ENCODE results near the gene VWF. TPM values are rescaled to one million over a fixed set of nuclear protein-coding genes. Genes with fewer than 3 reads are reported as not detected.

Gene VWF
- total RNA-seq, 1 donor from 2014 or later = not detected

DNA sequence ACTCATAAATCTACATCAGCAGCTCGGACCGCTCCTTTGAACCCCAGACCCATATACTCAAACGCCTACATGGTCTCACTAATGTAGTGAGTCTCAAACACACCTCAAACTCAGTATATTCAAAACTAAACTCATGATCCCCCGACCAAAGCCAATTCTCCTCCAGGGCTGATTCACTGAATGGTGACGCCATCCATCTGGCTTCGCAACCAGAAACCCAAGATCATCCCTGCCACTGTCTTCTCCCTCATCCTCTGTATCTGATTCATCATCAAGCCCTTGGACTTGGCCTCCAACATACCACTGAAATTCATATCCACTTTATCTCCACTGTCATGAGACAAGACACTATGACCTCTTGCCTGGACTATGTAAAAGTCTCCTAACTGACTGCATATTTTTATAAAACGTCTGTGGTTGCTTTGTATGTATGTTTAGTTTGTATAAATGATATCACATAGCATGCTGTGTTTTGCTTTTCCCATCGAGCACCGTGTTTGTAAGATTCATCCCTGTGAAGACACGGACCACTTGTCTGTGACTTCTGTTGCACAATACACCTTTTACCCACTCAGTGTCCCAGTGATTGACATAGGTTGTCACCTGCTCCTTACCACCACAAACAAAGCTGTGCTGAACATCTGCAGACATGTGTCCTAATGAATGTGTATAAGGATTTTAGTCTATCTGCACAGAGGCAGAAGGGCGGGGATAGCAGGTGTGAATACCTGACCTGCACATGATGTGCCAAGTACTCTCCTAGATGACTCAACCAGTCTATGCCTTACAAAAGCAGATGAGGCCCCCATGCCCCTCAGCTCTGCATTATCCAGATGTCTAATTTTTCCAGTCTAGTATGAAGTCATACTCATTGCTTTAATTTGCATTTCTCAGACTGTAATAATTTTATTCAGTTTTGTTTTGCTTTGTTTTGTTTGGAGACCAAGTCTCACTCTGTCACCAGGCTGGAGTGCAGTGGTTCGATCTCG lies 76.9 kb downstream of the VWF start:
- intact Hi-C loops (cut with micrococcal nuclease) = loop anchor here (10.0 kb wide), 1 partner anchor 963 kb away; no protein-coding TSS in a partner anchor
- no peak for TF ChIP-seq CTCF (IDR thresholded peaks at IDR 0.05)
- ChIA-PET CTCF (no interaction called here), POLR2A (no interaction called here)
- DNase-seq (no peak), ATAC-seq (ENCODE audit: low read depth) (no peak)
- Mint-ChIP-seq H3K27me3 (peaks cover 12% of the 10 kb centered on the region), H3K9me3 (no peaks in the 10 kb centered on the region), H3K4me1 (no peaks in the 10 kb centered on the region), H3K36me3 (ENCODE audit: low read depth) (no peaks in the 10 kb centered on the region), H3K4me3 (no peak overlapping the region), H3K27ac (no peak overlapping the region)

- H3K4me1 Mint-ChIP-seq = no peaks in the 10 kb centered on the region
- no peak for TF ChIP-seq CTCF (IDR thresholded peaks at IDR 0.05)
- peaks cover 12% of the 10 kb centered on the region for H3K27me3 Mint-ChIP-seq
- DNase-seq (no peak), ATAC-seq (ENCODE audit: low read depth) (no peak)
- H3K36me3 Mint-ChIP-seq (ENCODE audit: low read depth) = no peaks in the 10 kb centered on the region
- ChIA-PET CTCF (interaction anchor here (0.8 to 1.1 kb wide), 2 partner anchors 9 to 58 kb away, joined by 3 to 4 read pairs; no protein-coding TSS in a partner anchor), POLR2A (no interaction called here)
- H3K9me3 Mint-ChIP-seq = no peaks in the 10 kb centered on the region
- no peak overlapping the region for H3K4me3 Mint-ChIP-seq
- H3K27ac Mint-ChIP-seq = no peak overlapping the region
- intact Hi-C loops (cut with micrococcal nuclease) = loop anchor here (10.0 kb wide), 1 partner anchor 962 kb away; no protein-coding TSS in a partner anchor
Observed at GRCh38 chr12:6046511-6047180, 77.8 kb downstream of the VWF start.

DNA sequence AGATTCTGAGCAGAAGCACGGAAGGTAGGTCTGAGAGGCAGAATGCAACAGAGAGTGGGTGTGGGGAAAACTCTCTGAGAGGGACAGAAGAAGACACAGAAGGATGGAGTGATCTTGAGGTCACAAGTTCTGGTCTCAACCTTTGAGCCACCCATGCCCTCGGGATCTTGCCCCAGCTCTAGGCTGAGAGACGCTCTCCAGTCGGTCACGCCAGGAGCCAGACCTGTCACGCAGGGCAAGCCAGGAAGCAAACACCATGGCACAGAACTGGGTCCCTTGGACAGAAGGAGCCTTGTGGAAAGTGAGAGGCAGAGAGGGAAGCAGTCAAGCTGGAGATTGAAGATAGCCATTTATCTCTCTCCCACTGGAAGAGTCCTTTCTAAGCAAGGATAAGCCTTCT lies 79.0 kb downstream of the VWF start:
- ChIA-PET CTCF (interaction anchor here (1.1 kb wide), 1 partner anchor 8 kb away, joined by 4 read pairs; no protein-coding TSS in a partner anchor), POLR2A (no interaction called here)
- intact Hi-C loops (cut with micrococcal nuclease) = loop anchor here (10.0 kb wide), 1 partner anchor 961 kb away; no protein-coding TSS in a partner anchor
- no peaks in the 10 kb centered on the region for H3K9me3 Mint-ChIP-seq
- TF ChIP-seq CTCF (IDR thresholded peaks at IDR 0.05) = no peak
- DNase-seq = no peak
- no peaks in the 10 kb centered on the region for H3K36me3 Mint-ChIP-seq (ENCODE audit: low read depth)
- no peak overlapping the region for H3K27ac Mint-ChIP-seq
- peaks cover 12% of the 10 kb centered on the region for H3K27me3 Mint-ChIP-seq
- no peak overlapping the region for H3K4me3 Mint-ChIP-seq
- no peaks in the 10 kb centered on the region for H3K4me1 Mint-ChIP-seq
- ATAC-seq (ENCODE audit: low read depth) = no peak

- DNase-seq = no peak
- Mint-ChIP-seq H3K27me3 (peaks cover 10% of the 10 kb centered on the region), H3K36me3 (ENCODE audit: low read depth) (no peaks in the 10 kb centered on the region), H3K4me3 (no peak overlapping the region), H3K27ac (no peak overlapping the region), H3K4me1 (no peaks in the 10 kb centered on the region), H3K9me3 (no peaks in the 10 kb centered on the region)
- ATAC-seq (ENCODE audit: low read depth) = no peak
- intact Hi-C loops (cut with micrococcal nuclease) = loop anchor here (10.0 kb wide), 1 partner anchor 959 kb away; no protein-coding TSS in a partner anchor
- CTCF ChIA-PET = no interaction called here
- no peak for TF ChIP-seq CTCF (IDR thresholded peaks at IDR 0.05)
- POLR2A ChIA-PET = no interaction called here
Observed at GRCh38 chr12:6044082-6044481, 80.4 kb downstream of the VWF start.

GRCh38 chr12:6042446-6042845 lies 82.0 kb downstream of the VWF start:
- intact Hi-C loops (cut with micrococcal nuclease) = loop anchor here (10.0 kb wide), 1 partner anchor 958 kb away; no protein-coding TSS in a partner anchor
- ATAC-seq (ENCODE audit: low read depth) (no peak), DNase-seq (no peak)
- ChIA-PET POLR2A (no interaction called here), CTCF (no interaction called here)
- H3K36me3 Mint-ChIP-seq (ENCODE audit: low read depth) = no peaks in the 10 kb centered on the region
- no peaks in the 10 kb centered on the region for H3K4me1 Mint-ChIP-seq
- no peak for TF ChIP-seq CTCF (IDR thresholded peaks at IDR 0.05)
- no peak overlapping the region for H3K27ac Mint-ChIP-seq
- H3K9me3 Mint-ChIP-seq = no peaks in the 10 kb centered on the region
- H3K4me3 Mint-ChIP-seq = no peak overlapping the region
- H3K27me3 Mint-ChIP-seq = peaks cover 10% of the 10 kb centered on the region

All from activated B cell treated with CpG ODN at 0.5 μM for 24 hours (primary cell).